Measurements from ENCODE around the gene CD44. TPM values are rescaled to one million over a fixed set of nuclear protein-coding genes. Genes with fewer than 3 reads are reported as not detected.

The CD44 gene
- total and polyA plus RNA-seq, 9 donors = 8.3 to 330 (median 26.0) TPM

DNA sequence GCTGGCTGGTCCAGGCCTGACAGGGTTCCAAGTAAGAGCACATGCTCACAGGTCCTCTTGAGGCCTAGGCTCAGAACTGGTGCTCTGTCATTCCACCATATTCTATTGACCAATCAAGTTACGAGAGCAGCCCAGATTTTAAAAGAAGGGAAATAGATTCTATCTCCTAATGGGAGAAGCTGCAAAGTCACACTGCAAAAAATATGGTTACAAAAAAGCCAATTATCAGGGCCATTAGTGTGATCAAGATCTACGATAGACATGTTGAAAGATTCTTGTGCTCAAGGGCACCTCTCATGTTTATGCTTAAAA, 96.1 kb downstream of the CD44 start:
- intact Hi-C loops (cut with DNase I) = loop anchor here in 1 of 4 donors (5.0 kb wide), 1 partner anchor 313 kb away; no protein-coding TSS in a partner anchor

DNA sequence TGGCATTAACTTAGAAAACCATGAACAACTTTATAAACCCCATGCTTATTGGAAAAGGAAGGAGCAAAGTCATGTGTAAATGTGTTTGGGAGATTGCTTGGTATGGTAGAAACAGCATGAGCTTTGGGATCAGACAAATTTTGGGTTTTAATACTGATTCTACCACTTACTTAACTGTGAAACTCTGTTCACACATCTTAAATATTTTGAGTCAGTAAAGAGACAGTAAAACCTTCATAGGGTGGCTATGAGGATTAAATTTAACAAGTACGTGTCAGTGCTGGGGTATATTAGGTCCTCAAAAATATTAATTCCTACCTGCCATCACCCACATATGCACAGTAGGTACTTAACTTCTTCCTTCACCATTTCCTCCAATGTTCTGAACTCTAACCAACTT, 96.5 kb downstream of the CD44 start:
- Histone ChIP-seq H3K27ac (no peak overlapping the region), H3K36me3 (no peaks in the 10 kb centered on the region), H3K4me1 (ENCODE audit: insufficient read depth) (no peaks in the 10 kb centered on the region), H3K27me3 (no peaks in the 10 kb centered on the region), H3K4me3 (no peak overlapping the region), H3K9me3 (no peaks in the 10 kb centered on the region)
- TF ChIP-seq, protein P1, sequence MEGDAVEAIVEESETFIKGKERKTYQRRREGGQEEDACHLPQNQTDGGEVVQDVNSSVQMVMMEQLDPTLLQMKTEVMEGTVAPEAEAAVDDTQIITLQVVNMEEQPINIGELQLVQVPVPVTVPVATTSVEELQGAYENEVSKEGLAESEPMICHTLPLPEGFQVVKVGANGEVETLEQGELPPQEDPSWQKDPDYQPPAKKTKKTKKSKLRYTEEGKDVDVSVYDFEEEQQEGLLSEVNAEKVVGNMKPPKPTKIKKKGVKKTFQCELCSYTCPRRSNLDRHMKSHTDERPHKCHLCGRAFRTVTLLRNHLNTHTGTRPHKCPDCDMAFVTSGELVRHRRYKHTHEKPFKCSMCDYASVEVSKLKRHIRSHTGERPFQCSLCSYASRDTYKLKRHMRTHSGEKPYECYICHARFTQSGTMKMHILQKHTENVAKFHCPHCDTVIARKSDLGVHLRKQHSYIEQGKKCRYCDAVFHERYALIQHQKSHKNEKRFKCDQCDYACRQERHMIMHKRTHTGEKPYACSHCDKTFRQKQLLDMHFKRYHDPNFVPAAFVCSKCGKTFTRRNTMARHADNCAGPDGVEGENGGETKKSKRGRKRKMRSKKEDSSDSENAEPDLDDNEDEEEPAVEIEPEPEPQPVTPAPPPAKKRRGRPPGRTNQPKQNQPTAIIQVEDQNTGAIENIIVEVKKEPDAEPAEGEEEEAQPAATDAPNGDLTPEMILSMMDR (IDR thresholded peaks at IDR 0.05) = no peak
- TF ChIP-seq EP300 (IDR thresholded peaks at IDR 0.05) (no peak), POLR2A (IDR thresholded peaks at IDR 0.05) (no peak)
- DNase-seq = no peak
- intact Hi-C loops (cut with DNase I) = loop anchor here in 1 of 4 donors (5.0 kb wide), 1 partner anchor 313 kb away; no protein-coding TSS in a partner anchor
- 0 to 47% (median 2%) methylated on average over 1 of the region's 1 CpG for WGBS, 3 donors

More for the DNA sequence above, 96.1 kb downstream of the CD44 start:
- Histone ChIP-seq H3K27ac (no peak overlapping the region), H3K27me3 (no peaks in the 10 kb centered on the region), H3K4me1 (ENCODE audit: insufficient read depth) (no peaks in the 10 kb centered on the region), H3K36me3 (no peaks in the 10 kb centered on the region), H3K4me3 (no peak overlapping the region), H3K9me3 (no peaks in the 10 kb centered on the region)
- DNase-seq = no peak
- 89 to 100% (median 98%) methylated on average over 2 of the region's 2 CpGs for whole genome bisulfite sequencing, 3 donors
- no peak for TF ChIP-seq EP300 (IDR thresholded peaks at IDR 0.05)
- TF ChIP-seq POLR2A (IDR thresholded peaks at IDR 0.05) = no peak
- TF ChIP-seq, protein P1 (IDR thresholded peaks at IDR 0.05) = no peak

DNA sequence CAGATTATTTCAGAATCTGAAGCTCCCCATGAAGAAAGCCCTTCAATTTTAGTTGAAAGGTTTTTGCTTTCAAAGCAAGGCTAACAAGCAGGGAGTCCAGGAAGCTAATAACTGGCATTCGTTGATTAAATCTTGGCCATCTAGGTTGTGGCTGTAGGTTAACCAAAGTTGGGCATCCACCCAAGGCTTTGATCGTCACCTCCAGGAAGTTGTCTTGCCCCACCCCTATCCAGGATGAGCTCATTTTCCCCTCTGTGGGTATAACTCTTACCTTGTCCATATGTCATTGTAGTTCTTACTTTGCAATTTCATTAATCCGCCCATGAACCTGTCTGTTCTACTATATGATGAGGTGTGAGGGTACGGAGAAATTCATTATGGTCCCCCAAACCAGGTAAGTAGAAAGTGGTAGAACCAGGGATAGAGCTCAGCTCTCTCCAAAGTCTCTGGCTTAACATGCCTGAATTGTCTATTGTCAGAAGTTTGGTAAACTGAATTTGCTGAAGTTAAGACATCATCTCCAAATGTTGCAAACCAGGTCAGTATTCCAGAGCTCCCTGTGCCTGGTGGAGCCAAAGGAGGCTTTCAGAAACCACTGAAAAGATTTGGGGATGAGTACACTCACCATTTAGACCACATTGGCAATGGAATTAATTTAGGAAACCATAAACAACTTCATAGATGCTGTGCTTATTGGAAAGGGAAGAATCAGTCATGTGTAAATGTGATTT, 97.1 kb downstream of the CD44 start:
- no peaks in the 10 kb centered on the region for H3K4me1 ChIP-seq (ENCODE audit: insufficient read depth)
- 92 to 95% (median 94%) methylated on average over 4 of the region's 4 CpGs for WGBS, 3 donors
- no peak overlapping the region for H3K4me3 ChIP-seq
- H3K27ac ChIP-seq = no peak overlapping the region
- DNase-seq = no peak
- no peaks in the 10 kb centered on the region for H3K9me3 ChIP-seq
- no peaks in the 10 kb centered on the region for H3K27me3 ChIP-seq
- no peaks in the 10 kb centered on the region for H3K36me3 ChIP-seq
- intact Hi-C loops (cut with DNase I) = loop anchor here in 1 of 4 donors (5.0 kb wide), 1 partner anchor 314 kb away; no protein-coding TSS in a partner anchor
- TF ChIP-seq POLR2A (IDR thresholded peaks at IDR 0.05) (no peak), EP300 (IDR thresholded peaks at IDR 0.05) (no peak)
- TF ChIP-seq, protein P1 (IDR thresholded peaks at IDR 0.05) = no peak

DNA sequence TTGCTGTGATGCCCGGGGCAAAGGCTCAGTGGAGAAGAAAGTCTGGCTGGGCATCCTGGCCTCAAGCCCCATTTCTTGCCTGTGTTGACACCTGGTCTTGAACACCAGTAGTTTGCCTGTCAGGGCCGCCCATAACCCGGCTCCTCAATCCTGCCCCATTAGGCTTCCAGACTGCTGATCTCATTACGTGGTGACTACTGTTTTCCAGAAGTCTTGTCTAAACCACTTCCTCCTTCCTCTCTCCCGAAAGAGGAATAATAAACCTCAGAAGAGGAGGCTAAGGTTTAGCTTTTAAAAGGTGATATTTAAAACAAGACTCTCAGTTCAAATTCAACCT, 97.7 kb downstream of the CD44 start:
- Histone ChIP-seq H3K4me1 (ENCODE audit: insufficient read depth) (no peaks in the 10 kb centered on the region), H3K9me3 (no peaks in the 10 kb centered on the region), H3K4me3 (no peak overlapping the region), H3K27ac (no peak overlapping the region), H3K27me3 (no peaks in the 10 kb centered on the region), H3K36me3 (no peaks in the 10 kb centered on the region)
- intact Hi-C loops (cut with DNase I) = loop anchor here in 1 of 4 donors (5.0 kb wide), 1 partner anchor 314 kb away; no protein-coding TSS in a partner anchor
- TF ChIP-seq, protein P1 (IDR thresholded peaks at IDR 0.05) = no peak
- TF ChIP-seq POLR2A (IDR thresholded peaks at IDR 0.05) (no peak), EP300 (IDR thresholded peaks at IDR 0.05) (no peak)
- no peak for DNase-seq
- 84 to 90% (median 86%) methylated on average over 5 of the region's 5 CpGs for WGBS, 3 donors

Data from ovary (tissue), 9 donors.